T-helper 1 cell (primary cell): ENCODE results near the gene TMEM54.

Experiments used
- DNase-seq, 5 donors: peaks; one replicate each; pipeline ENCODE4 v3.0.0-alpha.2; 2012 to 2020
- total RNA-seq, 4 donors: gene quantifications; one replicate each; lab custom pipeline; 2026; lab: John Stamatoyannopoulos, UW

TMEM54 gene
- 0 to 0.12 (median 0) reads per million in 4 donors for total RNA-seq

DNA sequence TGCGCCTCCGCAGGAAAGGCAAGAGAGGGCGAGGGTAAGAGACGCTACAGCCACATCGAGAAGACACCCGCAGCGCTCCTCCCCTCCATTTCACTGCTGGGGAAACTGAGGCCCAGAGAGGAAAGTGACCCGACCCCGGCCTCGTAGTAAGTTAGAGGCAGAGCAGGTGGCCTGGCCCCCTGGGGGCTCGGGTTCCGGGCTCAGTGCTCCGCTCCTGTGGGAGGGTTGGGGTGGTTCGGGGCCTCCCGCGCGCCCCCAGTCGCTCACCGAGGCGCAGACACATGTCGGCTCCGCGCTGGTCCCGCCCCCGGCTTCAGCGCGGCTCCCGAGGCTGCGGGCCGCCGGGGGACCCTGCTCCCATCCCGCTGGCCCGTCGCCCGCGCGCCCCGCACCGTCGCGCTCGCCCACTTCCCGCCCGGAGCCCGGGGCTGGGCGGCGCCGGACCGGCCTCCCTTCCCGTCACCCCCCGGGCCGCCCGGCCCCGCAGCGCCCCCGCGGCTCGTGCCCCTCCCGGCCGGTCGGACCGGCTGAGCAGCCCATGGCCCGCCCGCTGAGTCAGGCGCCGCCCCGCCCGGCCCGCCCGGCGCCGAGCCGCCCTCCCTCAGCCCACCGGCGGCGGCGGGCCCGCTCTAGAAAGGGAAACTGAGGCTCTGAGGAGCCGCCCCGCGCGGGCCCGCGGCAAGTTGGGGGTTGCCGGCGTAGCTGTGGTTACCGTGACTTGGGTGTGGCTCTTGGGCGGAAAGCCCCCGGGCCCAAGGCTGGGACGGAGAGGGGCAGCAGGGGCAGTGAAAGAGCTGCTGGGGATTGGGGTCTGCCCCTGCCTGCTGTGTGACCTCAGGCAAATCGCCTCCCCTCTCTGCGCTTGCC lies at the start of gene TMEM54:
Gene TMEM54, minus strand, starts transcription at position 434 of the 867 bp plus-strand sequence. Its CDS starts 151 bp downstream, at position 283.
- no peak for DNase-seq

DNA sequence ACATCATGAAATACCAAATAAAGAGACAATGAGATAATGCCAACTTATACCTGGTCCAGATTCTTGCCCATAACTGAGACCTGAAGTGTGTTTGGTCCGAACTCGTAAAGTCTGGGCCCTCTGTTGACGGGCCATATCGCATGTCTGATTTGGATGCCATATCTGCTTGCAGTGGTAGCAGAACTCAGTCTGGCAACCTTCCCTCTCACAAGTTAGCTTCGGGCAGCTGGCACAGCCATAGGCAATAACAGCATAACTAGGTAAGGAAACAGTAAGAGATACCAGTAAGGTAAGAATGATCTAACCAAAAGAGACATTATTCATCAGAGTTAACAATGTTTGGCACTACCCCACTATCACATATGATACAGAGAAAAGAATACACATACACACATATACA lies 48.3 kb upstream of the TMEM54 start:
- DNase-seq, result no peak

DNA sequence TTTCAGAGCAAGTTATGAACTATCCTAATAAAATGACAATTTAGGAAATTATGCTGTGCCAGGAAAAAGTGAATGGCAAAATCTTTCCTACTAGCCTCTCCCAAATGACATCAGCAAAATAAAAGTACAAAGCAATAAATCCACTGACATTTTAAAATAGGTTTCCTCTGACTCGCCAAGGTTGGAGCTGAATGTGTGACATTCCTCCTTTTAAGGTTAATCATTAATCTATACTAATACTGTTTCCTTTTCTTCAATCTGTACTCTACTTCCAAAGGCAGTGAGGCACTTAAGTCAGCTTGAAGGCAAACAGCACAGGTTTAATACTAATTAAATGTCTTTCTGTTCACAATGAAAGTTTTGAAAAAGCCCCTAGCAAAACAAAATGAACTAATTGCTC lies 47.7 kb upstream of the TMEM54 start:
- no peak for DNase-seq

- DNase-seq, result no peak
Measured at GRCh38 chr1:32948390-32948722, 47.2 kb upstream of the TMEM54 start.

GRCh38 chr1:32947669-32948389 lies 46.6 kb upstream of the TMEM54 start:
- DNase-seq, result no peak

- DNase-seq, result no peak
Measured at GRCh38 chr1:32946413-32946812, 45.2 kb upstream of the TMEM54 start.

DNA sequence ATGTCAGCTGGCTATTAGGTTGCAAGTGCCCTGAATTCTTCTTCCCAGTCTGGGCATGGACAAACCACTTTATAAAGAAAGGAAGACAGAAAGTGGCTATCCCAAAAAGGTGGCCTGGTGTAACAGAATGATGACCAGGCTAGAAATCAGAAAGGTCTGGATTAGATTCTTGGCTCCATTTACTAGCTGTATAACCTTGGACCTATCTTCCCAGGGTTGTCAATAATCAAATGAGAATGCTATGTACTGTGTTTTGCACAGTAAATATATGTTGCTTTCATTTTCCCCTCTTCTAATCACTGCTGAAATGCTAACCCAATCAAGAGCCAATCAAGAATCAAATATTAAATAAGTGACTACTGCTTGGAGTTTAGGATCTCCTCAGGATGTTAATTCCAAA lies 43.0 kb upstream of the TMEM54 start:
- no peak for DNase-seq

GRCh38 chr1:32939655-32940371 lies 38.6 kb upstream of the TMEM54 start:
- peak in 1 of 5 donors; percentile 76 for DNase-seq

DNA sequence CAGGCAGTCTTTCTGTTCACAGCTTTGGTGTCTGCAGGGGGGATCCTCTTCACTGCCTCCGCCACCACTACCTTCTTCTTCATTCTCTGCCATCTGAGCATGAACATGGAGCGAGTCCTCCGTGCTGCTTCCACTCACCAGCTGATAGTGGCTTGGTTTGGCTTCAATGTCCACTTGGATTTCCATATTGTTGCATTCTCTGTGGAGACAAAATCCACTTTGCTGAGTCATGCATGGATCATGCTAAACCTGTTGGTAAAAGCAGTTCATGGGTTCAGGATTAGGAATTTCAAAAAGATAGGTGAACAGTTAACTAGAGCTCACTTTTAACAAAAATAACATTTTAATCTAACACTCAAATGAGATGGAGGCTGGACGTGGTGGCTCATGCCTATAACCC lies 35.9 kb upstream of the TMEM54 start:
- no peak for DNase-seq

DNA sequence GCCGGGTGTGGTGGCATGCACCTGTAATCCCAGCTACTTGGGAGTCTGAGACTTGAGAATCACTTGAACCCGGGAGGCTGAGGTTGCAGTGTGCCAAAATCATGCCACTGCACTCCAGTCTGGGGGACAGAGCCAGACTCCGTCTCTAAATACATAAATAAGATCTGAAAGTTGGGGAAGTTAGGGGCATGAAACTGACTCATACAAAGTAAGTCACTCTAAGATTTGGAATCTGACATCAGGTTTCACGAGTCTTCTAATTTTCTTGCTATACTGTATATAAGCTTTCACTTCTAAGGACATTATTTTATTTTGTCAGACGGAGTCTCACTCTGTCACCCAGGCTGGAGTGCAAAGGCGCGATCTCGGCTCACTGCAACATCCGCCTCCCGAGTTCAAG lies 33.3 kb upstream of the TMEM54 start:
- DNase-seq, result no peak

GRCh38 chr1:32933742-32934322 lies 32.6 kb upstream of the TMEM54 start:
- no peak for DNase-seq

GRCh38 chr1:32931760-32932159 lies 30.6 kb upstream of the TMEM54 start:
- DNase-seq, result no peak

DNA sequence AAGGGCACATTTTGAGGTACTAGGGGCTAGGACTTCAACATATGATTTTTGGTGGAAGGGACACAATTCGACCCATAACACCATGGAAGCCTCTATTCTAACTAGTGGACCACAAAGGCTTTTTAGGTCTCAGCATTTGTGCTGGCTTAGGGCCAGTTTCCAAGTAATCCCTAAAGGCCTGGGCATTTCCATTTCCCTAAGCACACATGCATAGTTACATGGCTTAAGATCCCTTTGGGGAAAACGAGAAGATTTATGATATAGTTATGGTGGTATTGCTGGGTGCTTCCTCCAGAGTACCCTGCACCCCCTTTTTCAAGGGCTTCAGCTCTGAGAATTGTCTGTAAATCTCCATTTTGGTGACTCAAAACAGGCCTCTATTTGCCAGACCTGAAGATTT lies 28.2 kb upstream of the TMEM54 start:
- no peak for DNase-seq

DNA sequence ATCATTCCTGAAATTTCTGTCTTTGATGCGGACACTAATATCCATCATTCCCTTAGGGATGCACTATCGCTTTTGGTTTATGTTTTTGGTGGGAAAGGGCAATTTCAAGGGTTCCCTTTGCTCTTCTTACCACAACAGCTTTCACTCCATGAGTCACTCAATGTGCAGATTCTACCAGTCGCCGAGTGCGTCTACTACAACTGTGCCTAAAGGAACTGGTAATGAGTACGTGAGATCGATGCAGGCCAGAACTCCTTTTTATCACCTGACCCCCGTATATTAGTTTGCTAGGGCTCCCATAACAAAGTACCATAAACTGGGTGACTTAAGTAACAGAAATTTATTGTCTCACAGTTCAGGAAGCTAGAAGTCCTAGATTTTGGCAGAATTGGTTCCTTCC lies 27.5 kb upstream of the TMEM54 start:
- no peak for DNase-seq

GRCh38 chr1:32928285-32928684 lies 27.1 kb upstream of the TMEM54 start:
- no peak for DNase-seq

- no peak for DNase-seq
Measured at GRCh38 chr1:32927441-32927840, 26.3 kb upstream of the TMEM54 start.

GRCh38 chr1:32926562-32926961 lies 25.4 kb upstream of the TMEM54 start:
- DNase-seq, result no peak

DNA sequence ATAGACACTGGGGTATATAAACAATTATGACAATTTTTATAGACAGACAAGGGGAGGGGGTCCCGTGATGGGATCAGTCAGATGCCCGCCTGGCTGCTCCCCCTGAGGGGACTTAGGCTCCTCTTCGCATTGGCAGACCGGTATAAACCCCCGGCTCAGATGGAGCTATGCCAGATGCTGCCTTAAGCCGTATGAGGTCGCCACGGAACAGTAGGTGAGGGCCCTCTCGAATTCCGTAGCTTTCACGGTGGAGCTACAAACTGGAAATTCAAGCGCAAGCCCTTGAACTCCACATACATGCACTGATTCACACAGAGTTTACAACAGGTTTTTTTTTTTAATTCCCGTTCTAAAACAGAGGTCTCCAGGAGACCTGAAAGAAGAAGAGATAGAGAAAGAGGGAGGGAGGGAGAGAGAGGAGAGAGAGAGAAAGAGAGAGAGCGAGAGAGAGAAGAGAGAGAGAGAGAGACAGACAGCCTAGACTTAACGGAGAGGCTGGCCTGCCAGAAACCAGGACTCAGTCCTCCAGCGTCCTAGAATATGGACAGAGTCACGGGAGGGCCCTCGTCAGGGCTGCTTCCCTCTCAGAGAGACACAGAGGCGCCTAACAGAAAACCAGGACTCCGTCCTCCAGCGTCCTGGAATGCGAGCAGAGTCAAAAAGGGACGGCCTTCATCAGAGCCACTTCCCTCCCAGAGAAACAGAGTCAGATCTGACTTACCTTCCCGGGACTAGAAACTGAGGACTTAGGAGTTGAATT lies 24.4 kb upstream of the TMEM54 start:
- DNase-seq, result peak in 1 of 5 donors; percentile 22

DNA sequence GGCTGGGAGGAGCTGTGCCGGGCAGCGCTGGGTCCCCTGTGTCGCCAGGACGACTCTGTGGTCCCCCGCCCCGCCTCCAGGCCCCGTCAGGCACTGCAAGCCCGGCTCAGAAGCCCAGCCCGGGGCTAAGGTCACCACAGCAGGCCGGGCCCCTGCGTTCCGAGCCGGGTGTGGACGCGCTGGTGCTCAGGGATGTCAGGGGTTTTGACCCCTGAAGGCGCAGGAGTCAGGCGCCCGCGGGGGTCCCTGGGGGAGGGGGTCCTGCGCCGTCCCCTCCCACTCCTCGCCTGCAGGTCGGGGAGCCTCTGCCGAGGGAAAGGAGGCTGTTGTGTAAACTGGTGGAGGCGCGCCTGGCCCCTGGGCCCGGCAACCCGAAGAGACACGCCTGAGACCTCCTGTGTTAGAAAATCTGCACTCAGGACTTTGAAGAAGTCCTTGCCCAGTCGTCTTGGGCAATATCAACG lies 23.7 kb upstream of the TMEM54 start:
- peak in 1 of 5 donors; percentile 8 for DNase-seq

DNA sequence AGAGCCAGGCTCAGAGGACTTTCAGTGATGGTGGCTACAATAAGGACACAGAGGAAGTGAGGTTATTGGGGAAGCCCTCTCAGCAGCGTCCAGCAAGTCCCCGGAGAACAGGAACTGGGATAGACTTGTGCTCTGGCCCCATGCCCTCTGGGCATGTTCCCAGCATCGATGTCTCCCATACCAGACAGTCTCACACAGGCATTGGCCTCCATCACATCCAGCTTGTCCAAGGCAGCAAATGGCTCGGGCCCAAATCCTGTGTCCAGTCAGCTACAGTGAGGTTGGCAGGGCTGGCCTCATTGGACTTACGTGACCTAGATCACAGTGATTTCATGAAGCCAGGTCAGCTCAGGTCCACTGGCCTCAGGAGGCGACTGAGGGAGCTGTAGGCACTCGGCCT lies 19.6 kb upstream of the TMEM54 start:
- DNase-seq, result no peak

DNA sequence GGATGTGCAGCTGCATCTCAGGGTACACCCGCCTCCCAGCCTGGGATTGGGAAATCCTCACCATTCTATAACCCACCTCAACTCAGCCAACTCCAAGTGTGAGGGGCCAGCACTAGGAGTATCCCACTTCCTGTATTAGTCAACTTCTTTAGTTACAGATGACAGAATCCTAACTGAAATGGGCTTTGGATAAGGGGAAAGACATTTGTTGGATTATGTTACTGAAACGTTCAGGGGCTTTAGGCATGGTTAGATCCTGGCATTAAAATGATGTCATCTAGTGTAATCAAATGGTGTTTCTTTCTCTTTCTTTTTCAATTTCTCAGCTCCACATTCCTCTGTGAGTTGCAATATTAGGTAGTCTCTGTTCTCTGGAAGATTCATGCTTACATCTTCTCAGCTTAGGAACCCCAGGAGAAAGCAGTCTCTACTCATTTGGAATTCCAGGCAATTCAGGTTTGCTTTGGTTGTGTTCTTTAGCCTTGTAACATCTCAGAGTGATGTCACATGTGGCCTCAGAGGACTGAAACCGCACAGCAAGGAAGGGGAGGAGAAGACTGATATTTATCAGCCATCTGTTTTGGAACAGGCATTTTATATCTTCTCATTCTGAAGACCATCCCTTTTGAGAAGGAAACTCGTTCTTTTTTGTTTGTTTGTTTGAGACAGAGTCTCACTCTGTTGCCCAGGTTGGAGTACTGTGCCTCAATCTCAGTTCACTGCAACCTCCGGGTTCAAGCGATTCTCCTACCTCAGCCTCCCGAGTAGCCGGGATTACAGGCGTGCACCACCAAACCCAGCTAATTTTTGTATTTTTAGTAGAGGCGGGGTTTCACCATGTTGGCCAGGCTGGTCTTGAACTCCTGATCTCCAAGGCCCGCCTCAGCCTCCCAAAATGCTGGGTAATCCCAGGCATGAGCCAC lies 18.9 kb upstream of the TMEM54 start:
- no peak for DNase-seq
